ENCODE results near the gene MMRN2.

- TF ChIP-seq EGR1 (IDR thresholded peaks at IDR 0.05; ENCODE audit: borderline replicate concordance, low read depth, low read length) (no peak), CTCF (IDR thresholded peaks at IDR 0.05; ENCODE audit: control extremely low read depth in 1 of 3, insufficient read depth in 1 of 3, low read depth in 1 of 3, low read length in 3 of 3) (peak; percentile 9 to 32 (median 12); a peak in 3 of 4 replicates), RXRA (IDR thresholded peaks at IDR 0.05; ENCODE audit: insufficient read depth, low read depth, low read length) (no peak), GABPA (IDR thresholded peaks at IDR 0.05; ENCODE audit: borderline replicate concordance, insufficient read depth, low read length) (no peak), POLR2AphosphoS5 (IDR thresholded peaks at IDR 0.05; ENCODE audit: low read depth, low read length) (no peak), RAD21 (IDR thresholded peaks at IDR 0.05 in 1 of 2, conservative IDR thresholded peaks at IDR 0.05 in 1 of 2; ENCODE audit: low read depth in 2 of 2, low read length in 2 of 2) (peak in 1 of 2 experiments; percentile 24; a peak in 1 of 4 replicates)
Observed at GRCh38 chr10:86942441-86943315, 14.7 kb downstream of the MMRN2 start.
